ENCODE measurements around the gene NRTN.

NRTN gene, protein sequence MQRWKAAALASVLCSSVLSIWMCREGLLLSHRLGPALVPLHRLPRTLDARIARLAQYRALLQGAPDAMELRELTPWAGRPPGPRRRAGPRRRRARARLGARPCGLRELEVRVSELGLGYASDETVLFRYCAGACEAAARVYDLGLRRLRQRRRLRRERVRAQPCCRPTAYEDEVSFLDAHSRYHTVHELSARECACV

GRCh38 chr19:5804516-5805461 is at the start of gene NRTN:
NRTN (plus strand) TSS chr19:5805067; CDS start chr19:5824166, 19,099 bp downstream.
- TF ChIP-seq, protein P1, sequence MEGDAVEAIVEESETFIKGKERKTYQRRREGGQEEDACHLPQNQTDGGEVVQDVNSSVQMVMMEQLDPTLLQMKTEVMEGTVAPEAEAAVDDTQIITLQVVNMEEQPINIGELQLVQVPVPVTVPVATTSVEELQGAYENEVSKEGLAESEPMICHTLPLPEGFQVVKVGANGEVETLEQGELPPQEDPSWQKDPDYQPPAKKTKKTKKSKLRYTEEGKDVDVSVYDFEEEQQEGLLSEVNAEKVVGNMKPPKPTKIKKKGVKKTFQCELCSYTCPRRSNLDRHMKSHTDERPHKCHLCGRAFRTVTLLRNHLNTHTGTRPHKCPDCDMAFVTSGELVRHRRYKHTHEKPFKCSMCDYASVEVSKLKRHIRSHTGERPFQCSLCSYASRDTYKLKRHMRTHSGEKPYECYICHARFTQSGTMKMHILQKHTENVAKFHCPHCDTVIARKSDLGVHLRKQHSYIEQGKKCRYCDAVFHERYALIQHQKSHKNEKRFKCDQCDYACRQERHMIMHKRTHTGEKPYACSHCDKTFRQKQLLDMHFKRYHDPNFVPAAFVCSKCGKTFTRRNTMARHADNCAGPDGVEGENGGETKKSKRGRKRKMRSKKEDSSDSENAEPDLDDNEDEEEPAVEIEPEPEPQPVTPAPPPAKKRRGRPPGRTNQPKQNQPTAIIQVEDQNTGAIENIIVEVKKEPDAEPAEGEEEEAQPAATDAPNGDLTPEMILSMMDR (IDR thresholded peaks at IDR 0.05; ENCODE audit: insufficient read depth, missing control alignments), result no peak
- peak; percentile 74 for DNase-seq (ENCODE audit: insufficient read length, low spot score)
- no peak for FAIRE-seq

DNA sequence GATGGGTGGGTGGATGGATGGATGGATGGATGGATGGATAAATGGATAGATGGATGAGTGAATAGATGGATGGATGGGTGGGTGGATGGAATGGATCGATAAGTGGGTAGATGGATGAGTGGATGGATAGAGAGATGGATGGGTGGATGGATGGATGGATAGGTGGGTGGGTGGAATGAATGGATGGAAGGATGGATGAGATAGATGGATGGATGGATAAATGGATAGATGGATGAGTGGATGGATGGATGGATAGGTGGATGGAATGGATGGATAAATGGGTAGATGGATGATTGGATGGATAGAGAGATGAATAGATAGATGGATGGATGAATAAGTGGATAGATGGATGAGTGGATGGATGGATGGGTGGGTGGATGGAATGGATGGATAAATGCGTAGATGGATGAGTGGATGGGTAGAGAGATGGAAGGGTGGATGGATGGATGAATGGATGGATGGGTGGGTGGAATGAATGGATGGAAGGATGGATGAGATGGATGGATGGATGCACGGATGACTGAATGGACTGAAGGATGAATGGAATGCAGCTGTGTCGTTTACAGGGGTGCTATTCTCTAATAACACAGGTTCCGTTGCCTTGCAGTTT is 42.2 kb upstream of the NRTN start:
- no peak for DNase-seq (ENCODE audit: insufficient read length, low spot score)
- FAIRE-seq, result no peak
- TF ChIP-seq, protein P1 (IDR thresholded peaks at IDR 0.05; ENCODE audit: insufficient read depth, missing control alignments), result no peak

DNA sequence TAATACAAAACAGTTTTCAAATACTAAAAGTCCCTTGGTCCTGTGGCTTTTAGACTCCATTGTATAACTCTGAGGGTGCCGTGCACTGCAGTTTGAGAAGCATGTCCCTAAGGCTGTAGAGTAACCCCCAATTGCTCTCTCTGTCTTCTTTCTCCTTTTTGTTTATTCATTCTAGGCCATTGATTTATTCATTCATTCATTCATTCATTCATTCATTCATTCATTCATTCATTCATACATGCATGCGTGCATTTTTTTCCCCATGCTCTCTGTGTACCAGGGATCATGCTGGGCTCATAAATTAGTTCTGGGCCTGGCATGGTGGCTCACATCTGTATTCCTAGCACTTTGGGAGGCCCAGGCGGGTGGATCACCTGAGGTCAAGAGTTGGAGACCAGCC is 39.6 kb upstream of the NRTN start:
- DNase-seq (ENCODE audit: insufficient read length, low spot score), result no peak
- TF ChIP-seq, protein P1 (IDR thresholded peaks at IDR 0.05; ENCODE audit: insufficient read depth, missing control alignments), result no peak
- no peak for FAIRE-seq

- TF ChIP-seq, protein P1 (IDR thresholded peaks at IDR 0.05; ENCODE audit: insufficient read depth, missing control alignments), result no peak
- FAIRE-seq (no peak), DNase-seq (ENCODE audit: insufficient read length, low spot score) (no peak)
These were observed 36.9 kb upstream of the NRTN start for GRCh38 chr19:5767949-5768348.

- DNase-seq (ENCODE audit: insufficient read length, low spot score) (no peak), FAIRE-seq (no peak)
- TF ChIP-seq, protein P1 (IDR thresholded peaks at IDR 0.05; ENCODE audit: insufficient read depth, missing control alignments), result no peak
These were observed 32.5 kb upstream of the NRTN start for GRCh38 chr19:5772416-5772815.

DNA sequence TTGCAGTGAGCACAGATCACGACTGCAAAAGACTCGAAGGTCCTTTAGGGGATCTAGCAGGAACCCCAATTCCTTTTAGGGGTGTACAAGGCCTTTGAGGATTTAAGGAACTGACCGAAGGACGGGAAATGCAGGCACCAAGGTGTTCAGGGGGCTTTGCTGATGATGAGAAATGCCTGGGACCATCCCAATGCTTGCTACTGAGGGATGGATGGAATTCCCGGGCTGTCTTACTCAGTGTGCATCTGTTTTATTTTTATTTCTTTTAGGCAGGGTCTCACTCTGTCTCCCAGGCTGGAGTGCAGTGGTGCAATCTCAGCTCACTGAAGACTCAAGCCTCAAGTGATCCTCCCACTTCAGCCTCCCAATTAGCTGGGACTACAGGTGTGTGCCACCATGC is 31.6 kb upstream of the NRTN start:
- DNase-seq (ENCODE audit: insufficient read length, low spot score) (no peak), FAIRE-seq (no peak)
- TF ChIP-seq, protein P1 (IDR thresholded peaks at IDR 0.05; ENCODE audit: insufficient read depth, missing control alignments), result no peak
